ENCODE measurements around the gene LONP2.

- TF ChIP-seq, protein P1, sequence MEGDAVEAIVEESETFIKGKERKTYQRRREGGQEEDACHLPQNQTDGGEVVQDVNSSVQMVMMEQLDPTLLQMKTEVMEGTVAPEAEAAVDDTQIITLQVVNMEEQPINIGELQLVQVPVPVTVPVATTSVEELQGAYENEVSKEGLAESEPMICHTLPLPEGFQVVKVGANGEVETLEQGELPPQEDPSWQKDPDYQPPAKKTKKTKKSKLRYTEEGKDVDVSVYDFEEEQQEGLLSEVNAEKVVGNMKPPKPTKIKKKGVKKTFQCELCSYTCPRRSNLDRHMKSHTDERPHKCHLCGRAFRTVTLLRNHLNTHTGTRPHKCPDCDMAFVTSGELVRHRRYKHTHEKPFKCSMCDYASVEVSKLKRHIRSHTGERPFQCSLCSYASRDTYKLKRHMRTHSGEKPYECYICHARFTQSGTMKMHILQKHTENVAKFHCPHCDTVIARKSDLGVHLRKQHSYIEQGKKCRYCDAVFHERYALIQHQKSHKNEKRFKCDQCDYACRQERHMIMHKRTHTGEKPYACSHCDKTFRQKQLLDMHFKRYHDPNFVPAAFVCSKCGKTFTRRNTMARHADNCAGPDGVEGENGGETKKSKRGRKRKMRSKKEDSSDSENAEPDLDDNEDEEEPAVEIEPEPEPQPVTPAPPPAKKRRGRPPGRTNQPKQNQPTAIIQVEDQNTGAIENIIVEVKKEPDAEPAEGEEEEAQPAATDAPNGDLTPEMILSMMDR (IDR thresholded peaks at IDR 0.05 in 2 of 3, conservative IDR thresholded peaks at IDR 0.05 in 1 of 3; ENCODE audit: borderline replicate concordance in 1 of 3, insufficient read depth in 1 of 3, low read depth in 2 of 3, low read length in 2 of 3): no peak
- TF ChIP-seq POLR2A (IDR thresholded peaks at IDR 0.05; ENCODE audit: borderline replicate concordance, extremely low read depth, insufficient read depth, insufficient read length) (no peak), ELF1 (IDR thresholded peaks at IDR 0.05; ENCODE audit: borderline replicate concordance, low read depth) (no peak), CBX3 (IDR thresholded peaks at IDR 0.05; ENCODE audit: low read depth) (no peak), EZH2phosphoT487 (IDR thresholded peaks at IDR 0.05; ENCODE audit: borderline replicate concordance) (no peak), EZH2 (IDR thresholded peaks at IDR 0.05) (no peak)
Measured at GRCh38 chr16:48261569-48261968, 17.5 kb downstream of the LONP2 start.

Measured in HCT116 (cell line).